Liver (tissue), 3 donors: ENCODE measurements around the gene IL17B.

Experiments used
- FOXA1 ChIP-seq: IDR thresholded peaks from 2 replicates; pipeline ENCODE4 v1.6.1; 2016; ENCODE audit warnings: antibody characterized with exemption
- GABPA ChIP-seq, 2 donors: IDR thresholded peaks in 1 of 2; conservative IDR thresholded peaks in 1 of 2; 2 replicates each; pipeline ENCODE4 v1.6.1; 2016; ENCODE audit warnings: antibody characterized with exemption in 2 of 2, mild to moderate bottlenecking in 1 of 2, moderate library complexity in 1 of 2
- JUND ChIP-seq, 2 donors: IDR thresholded peaks; 2 replicates each; pipeline ENCODE4 v1.6.1; 2016; ENCODE audit warnings: antibody characterized with exemption in 2 of 2
- RXRA ChIP-seq, 2 donors: IDR thresholded peaks; 2 replicates each; pipeline ENCODE4 v1.6.1; 2017 to 2018; ENCODE audit warnings: antibody characterized with exemption in 2 of 2, mild to moderate bottlenecking in 1 of 2
- TAF1 ChIP-seq: conservative IDR thresholded peaks from 2 replicates; pipeline ENCODE4 v1.6.1; 2016; ENCODE audit warnings: antibody characterized with exemption, mild to moderate bottlenecking
- TF ChIP-seq, protein P1 (sequence below): fragments of 150-350 bp; IDR thresholded peaks from 2 replicates; pipeline ENCODE4 v1.5.1; 2017; ENCODE audit warnings: improper control_type of control experiment, low read depth, low read length; ENCODE audit not compliant: missing input control
- TF ChIP-seq, protein P2 (sequence below): IDR thresholded peaks from 2 replicates; pipeline ENCODE4 v1.6.1; 2016; ENCODE audit warnings: antibody characterized with exemption, mild to moderate bottlenecking
- TF ChIP-seq, protein P3 (sequence below): IDR thresholded peaks from 2 replicates; pipeline ENCODE4 v1.6.1; 2016; ENCODE audit warnings: antibody characterized with exemption
- donor health status: healthy.
- donor health status: healthy.

DNA sequence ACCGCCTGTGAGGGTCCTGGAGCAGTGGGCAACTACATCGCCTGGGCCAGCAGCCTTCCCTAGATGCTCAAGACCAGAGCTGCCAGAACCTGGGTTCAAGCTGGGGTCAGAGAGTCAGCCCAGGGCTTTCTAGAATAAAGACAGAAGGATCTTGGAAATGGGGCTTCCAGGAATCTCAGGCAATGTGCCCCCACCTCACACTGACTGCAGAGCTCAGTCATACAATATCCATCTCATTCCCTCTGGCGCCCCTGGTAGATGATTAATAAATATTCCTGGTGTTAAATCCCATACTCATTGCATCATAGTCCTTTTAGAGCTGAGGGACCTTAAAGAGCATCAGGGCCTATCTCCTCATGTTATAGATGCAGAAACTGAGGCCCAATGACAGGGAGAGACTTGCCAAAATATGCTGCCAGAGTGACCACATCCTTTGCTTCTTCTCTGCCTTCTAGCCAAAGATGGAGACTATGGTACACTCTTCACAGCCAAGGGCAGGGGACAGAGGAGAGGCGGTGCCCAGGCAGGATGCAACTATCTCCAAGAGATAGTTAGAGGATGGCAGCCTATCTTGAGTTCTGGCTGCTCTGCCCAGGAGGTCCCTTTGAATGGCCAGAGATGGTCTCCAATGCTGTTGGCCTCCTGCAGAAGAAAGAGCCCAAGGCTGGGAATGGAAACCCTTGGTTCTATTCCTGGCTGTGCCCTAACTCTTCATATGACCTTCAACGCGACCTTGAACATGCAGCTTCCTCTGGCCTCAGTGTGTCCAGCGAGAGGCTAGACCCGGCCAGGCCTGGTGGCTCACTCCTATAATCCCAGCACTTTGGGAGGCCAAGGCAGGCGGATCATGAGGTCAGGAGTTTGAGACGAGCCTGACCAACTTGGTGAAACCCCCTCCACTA lies 36.2 kb upstream of the IL17B start:
- TF ChIP-seq, protein P1, sequence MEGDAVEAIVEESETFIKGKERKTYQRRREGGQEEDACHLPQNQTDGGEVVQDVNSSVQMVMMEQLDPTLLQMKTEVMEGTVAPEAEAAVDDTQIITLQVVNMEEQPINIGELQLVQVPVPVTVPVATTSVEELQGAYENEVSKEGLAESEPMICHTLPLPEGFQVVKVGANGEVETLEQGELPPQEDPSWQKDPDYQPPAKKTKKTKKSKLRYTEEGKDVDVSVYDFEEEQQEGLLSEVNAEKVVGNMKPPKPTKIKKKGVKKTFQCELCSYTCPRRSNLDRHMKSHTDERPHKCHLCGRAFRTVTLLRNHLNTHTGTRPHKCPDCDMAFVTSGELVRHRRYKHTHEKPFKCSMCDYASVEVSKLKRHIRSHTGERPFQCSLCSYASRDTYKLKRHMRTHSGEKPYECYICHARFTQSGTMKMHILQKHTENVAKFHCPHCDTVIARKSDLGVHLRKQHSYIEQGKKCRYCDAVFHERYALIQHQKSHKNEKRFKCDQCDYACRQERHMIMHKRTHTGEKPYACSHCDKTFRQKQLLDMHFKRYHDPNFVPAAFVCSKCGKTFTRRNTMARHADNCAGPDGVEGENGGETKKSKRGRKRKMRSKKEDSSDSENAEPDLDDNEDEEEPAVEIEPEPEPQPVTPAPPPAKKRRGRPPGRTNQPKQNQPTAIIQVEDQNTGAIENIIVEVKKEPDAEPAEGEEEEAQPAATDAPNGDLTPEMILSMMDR, result no peak
- TF ChIP-seq FOXA1, result no peak
- no peak for TF ChIP-seq JUND (IDR thresholded peaks at IDR 0.05)
- TF ChIP-seq, protein P2, sequence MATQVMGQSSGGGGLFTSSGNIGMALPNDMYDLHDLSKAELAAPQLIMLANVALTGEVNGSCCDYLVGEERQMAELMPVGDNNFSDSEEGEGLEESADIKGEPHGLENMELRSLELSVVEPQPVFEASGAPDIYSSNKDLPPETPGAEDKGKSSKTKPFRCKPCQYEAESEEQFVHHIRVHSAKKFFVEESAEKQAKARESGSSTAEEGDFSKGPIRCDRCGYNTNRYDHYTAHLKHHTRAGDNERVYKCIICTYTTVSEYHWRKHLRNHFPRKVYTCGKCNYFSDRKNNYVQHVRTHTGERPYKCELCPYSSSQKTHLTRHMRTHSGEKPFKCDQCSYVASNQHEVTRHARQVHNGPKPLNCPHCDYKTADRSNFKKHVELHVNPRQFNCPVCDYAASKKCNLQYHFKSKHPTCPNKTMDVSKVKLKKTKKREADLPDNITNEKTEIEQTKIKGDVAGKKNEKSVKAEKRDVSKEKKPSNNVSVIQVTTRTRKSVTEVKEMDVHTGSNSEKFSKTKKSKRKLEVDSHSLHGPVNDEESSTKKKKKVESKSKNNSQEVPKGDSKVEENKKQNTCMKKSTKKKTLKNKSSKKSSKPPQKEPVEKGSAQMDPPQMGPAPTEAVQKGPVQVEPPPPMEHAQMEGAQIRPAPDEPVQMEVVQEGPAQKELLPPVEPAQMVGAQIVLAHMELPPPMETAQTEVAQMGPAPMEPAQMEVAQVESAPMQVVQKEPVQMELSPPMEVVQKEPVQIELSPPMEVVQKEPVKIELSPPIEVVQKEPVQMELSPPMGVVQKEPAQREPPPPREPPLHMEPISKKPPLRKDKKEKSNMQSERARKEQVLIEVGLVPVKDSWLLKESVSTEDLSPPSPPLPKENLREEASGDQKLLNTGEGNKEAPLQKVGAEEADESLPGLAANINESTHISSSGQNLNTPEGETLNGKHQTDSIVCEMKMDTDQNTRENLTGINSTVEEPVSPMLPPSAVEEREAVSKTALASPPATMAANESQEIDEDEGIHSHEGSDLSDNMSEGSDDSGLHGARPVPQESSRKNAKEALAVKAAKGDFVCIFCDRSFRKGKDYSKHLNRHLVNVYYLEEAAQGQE, result no peak
- no peak for TF ChIP-seq RXRA (IDR thresholded peaks at IDR 0.05)
- TF ChIP-seq GABPA (IDR thresholded peaks at IDR 0.05 in 1 of 2, conservative IDR thresholded peaks at IDR 0.05 in 1 of 2), result no peak
- TF ChIP-seq, protein P3, sequence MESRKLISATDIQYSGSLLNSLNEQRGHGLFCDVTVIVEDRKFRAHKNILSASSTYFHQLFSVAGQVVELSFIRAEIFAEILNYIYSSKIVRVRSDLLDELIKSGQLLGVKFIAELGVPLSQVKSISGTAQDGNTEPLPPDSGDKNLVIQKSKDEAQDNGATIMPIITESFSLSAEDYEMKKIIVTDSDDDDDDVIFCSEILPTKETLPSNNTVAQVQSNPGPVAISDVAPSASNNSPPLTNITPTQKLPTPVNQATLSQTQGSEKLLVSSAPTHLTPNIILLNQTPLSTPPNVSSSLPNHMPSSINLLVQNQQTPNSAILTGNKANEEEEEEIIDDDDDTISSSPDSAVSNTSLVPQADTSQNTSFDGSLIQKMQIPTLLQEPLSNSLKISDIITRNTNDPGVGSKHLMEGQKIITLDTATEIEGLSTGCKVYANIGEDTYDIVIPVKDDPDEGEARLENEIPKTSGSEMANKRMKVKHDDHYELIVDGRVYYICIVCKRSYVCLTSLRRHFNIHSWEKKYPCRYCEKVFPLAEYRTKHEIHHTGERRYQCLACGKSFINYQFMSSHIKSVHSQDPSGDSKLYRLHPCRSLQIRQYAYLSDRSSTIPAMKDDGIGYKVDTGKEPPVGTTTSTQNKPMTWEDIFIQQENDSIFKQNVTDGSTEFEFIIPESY, result no peak
- TF ChIP-seq TAF1, result no peak
